GM12878 (cell line): ENCODE results near the gene MALRD1.

ENCODE experiments used
- BMI1 ChIP-seq: fragments of 450-650 bp; IDR thresholded peaks from 2 replicates; pipeline ENCODE4 v1.6.1; 2016; ENCODE audit warnings: mild to moderate bottlenecking, moderate library complexity, borderline replicate concordance
- CTCF ChIP-seq, 3 experiments: IDR thresholded peaks in 2 of 3; conservative IDR thresholded peaks in 1 of 3; 2 replicates each; pipeline ENCODE4 v1.5.1; 2011; ENCODE audit warnings: low read depth in 3 of 3, low read length in 3 of 3, mild to moderate bottlenecking in 3 of 3, control low read depth in 2 of 3, moderate library complexity in 2 of 3, inconsistent platforms in 1 of 3, mixed read lengths in 1 of 3; ENCODE audit not compliant: control insufficient read depth in 2 of 3, insufficient read depth in 1 of 3; ENCODE audit errors: extremely low read depth in 1 of 3
- EZH2 ChIP-seq: IDR thresholded peaks from 2 replicates; pipeline ENCODE4 v1.6.1; 2012; ENCODE audit warnings: low read depth, mild to moderate bottlenecking, control low read depth, inconsistent platforms, low read length, borderline replicate concordance; ENCODE audit not compliant: control insufficient read depth
- FOXM1 ChIP-seq: IDR thresholded peaks from 2 replicates; pipeline ENCODE4 v1.6.1; 2012; ENCODE audit warnings: low read depth, mild to moderate bottlenecking, inconsistent platforms, low read length, moderate library complexity
- GABPA ChIP-seq: IDR thresholded peaks from 2 replicates; pipeline ENCODE4 v1.6.1; 2014; ENCODE audit warnings: antibody characterized with exemption, low read depth, mild to moderate bottlenecking, inconsistent platforms
- KDM1A ChIP-seq: fragments of 200-600 bp; sonication (generic); IDR thresholded peaks from 2 replicates; pipeline ENCODE4 v1.6.1; 2016; ENCODE audit warnings: borderline replicate concordance
- MAX ChIP-seq: IDR thresholded peaks from 2 replicates; pipeline ENCODE4 v1.6.1; 2012; ENCODE audit warnings: low read depth, low read length, improper control_type of control experiment
- MEF2A ChIP-seq: IDR thresholded peaks from 2 replicates; pipeline ENCODE4 v1.6.1; 2011; ENCODE audit warnings: low read depth, mild to moderate bottlenecking, low read length, moderate library complexity; ENCODE audit not compliant: insufficient read depth
- NR2C1 ChIP-seq: fragments of 450-650 bp; IDR thresholded peaks from 2 replicates; pipeline ENCODE4 v1.6.1; 2017; ENCODE audit warnings: antibody characterized with exemption, mild to moderate bottlenecking, moderate library complexity
- POLR2AphosphoS5 ChIP-seq: IDR thresholded peaks from 2 replicates; pipeline ENCODE4 v1.6.1; 2011; ENCODE audit warnings: mild to moderate bottlenecking, low read length, inconsistent platforms
- SMAD1 ChIP-seq: fragments of 450-650 bp; IDR thresholded peaks from 2 replicates; pipeline ENCODE4 v1.6.1; 2018; ENCODE audit warnings: mild to moderate bottlenecking, low read depth; ENCODE audit not compliant: partially characterized antibody
- SMC3 ChIP-seq: IDR thresholded peaks from 2 replicates; pipeline ENCODE4 v1.6.1; 2011; ENCODE audit warnings: low read length, improper control_type of control experiment, borderline replicate concordance
- YY1 ChIP-seq: IDR thresholded peaks from 2 replicates; pipeline ENCODE4 v1.6.1; 2011; ENCODE audit warnings: low read depth, mild to moderate bottlenecking, low read length
- TF ChIP-seq, protein P1 (sequence below): IDR thresholded peaks from 2 replicates; pipeline ENCODE4 v1.6.1; 2012; ENCODE audit warnings: mild to moderate bottlenecking, low read depth, low read length

DNA sequence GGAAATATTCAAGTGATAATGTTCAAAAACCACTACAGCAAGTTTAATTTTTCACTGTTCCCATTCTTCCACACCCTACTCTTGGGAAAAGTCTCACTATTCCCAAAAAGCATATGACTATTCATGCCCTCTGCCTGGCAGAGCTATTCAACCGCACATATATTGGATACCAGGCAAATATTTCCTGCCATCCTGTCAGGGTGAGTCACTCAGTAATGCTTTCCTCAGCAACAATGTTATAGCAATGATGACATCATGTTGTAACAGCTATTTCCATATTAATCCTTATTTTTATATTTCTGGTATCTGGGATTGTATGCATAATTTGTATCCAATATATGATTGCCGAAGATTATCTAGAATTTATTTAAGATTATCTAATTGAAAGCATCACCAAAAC is 653.6 kb downstream of the MALRD1 start:
- TF ChIP-seq, protein P1, sequence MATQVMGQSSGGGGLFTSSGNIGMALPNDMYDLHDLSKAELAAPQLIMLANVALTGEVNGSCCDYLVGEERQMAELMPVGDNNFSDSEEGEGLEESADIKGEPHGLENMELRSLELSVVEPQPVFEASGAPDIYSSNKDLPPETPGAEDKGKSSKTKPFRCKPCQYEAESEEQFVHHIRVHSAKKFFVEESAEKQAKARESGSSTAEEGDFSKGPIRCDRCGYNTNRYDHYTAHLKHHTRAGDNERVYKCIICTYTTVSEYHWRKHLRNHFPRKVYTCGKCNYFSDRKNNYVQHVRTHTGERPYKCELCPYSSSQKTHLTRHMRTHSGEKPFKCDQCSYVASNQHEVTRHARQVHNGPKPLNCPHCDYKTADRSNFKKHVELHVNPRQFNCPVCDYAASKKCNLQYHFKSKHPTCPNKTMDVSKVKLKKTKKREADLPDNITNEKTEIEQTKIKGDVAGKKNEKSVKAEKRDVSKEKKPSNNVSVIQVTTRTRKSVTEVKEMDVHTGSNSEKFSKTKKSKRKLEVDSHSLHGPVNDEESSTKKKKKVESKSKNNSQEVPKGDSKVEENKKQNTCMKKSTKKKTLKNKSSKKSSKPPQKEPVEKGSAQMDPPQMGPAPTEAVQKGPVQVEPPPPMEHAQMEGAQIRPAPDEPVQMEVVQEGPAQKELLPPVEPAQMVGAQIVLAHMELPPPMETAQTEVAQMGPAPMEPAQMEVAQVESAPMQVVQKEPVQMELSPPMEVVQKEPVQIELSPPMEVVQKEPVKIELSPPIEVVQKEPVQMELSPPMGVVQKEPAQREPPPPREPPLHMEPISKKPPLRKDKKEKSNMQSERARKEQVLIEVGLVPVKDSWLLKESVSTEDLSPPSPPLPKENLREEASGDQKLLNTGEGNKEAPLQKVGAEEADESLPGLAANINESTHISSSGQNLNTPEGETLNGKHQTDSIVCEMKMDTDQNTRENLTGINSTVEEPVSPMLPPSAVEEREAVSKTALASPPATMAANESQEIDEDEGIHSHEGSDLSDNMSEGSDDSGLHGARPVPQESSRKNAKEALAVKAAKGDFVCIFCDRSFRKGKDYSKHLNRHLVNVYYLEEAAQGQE = no peak
- TF ChIP-seq KDM1A (no peak), NR2C1 (no peak), CTCF (IDR thresholded peaks at IDR 0.05 in 2 of 3, conservative IDR thresholded peaks at IDR 0.05 in 1 of 3; ENCODE audit: control insufficient read depth in 2 of 3, extremely low read depth in 1 of 3, insufficient read depth in 1 of 3, low read depth in 3 of 3, low read length in 3 of 3) (no peak), FOXM1 (no peak), MAX (no peak), BMI1 (no peak), POLR2AphosphoS5 (no peak), YY1 (no peak), MEF2A (no peak), GABPA (no peak), SMAD1 (no peak), SMC3 (no peak), EZH2 (no peak)
